GM21786 (cell line): Measurements from ENCODE around the gene LAMA2.

Source experiments
- ATAC-seq: cut with Tn5 transposase; IDR thresholded peaks from one replicate; pipeline ENCODE4 v1.9.1; 2021; ENCODE audit not compliant: unreplicated experiment

Gene LAMA2

GRCh38 chr6:129501740-129502660 lies 619.1 kb downstream of the LAMA2 start:
- ATAC-seq = no peak

- ATAC-seq = no peak
Observed at GRCh38 chr6:129504456-129504855, 621.5 kb downstream of the LAMA2 start.

GRCh38 chr6:129507059-129507807 lies 624.3 kb downstream of the LAMA2 start:
- no peak for ATAC-seq

- no peak for ATAC-seq
Observed at GRCh38 chr6:129507846-129508245, 624.9 kb downstream of the LAMA2 start.

- no peak for ATAC-seq
Observed at GRCh38 chr6:129508477-129509145, 625.7 kb downstream of the LAMA2 start.

- no peak for ATAC-seq
Observed at GRCh38 chr6:129510950-129511349, 628.0 kb downstream of the LAMA2 start.

- no peak for ATAC-seq
Observed at GRCh38 chr6:129513471-129513870, 630.5 kb downstream of the LAMA2 start.

GRCh38 chr6:129515004-129515403 lies 632.1 kb downstream of the LAMA2 start:
- no peak for ATAC-seq

GRCh38 chr6:129516005-129516404 lies 633.1 kb downstream of the LAMA2 start:
- no peak for ATAC-seq

GRCh38 chr6:129516787-129517186 lies 633.8 kb downstream of the LAMA2 start:
- no peak for ATAC-seq

- ATAC-seq = no peak
Observed at GRCh38 chr6:129517288-129517687, 634.4 kb downstream of the LAMA2 start.

GRCh38 chr6:129519750-129520149 lies 636.8 kb downstream of the LAMA2 start:
- no peak for ATAC-seq

- no peak for ATAC-seq
Observed at GRCh38 chr6:129521946-129522345, 639.0 kb downstream of the LAMA2 start.

- no peak for ATAC-seq
Observed at GRCh38 chr6:129523816-129524215, 640.9 kb downstream of the LAMA2 start.

- no peak for ATAC-seq
Observed at GRCh38 chr6:129525055-129525454, 642.1 kb downstream of the LAMA2 start.

GRCh38 chr6:129534926-129535325 lies 652.0 kb downstream of the LAMA2 start:
- ATAC-seq = no peak

- ATAC-seq = no peak
Observed at GRCh38 chr6:129536271-129536670, 653.3 kb downstream of the LAMA2 start.

GRCh38 chr6:129539032-129539431 lies 656.1 kb downstream of the LAMA2 start:
- no peak for ATAC-seq

GRCh38 chr6:129542705-129543104 lies 659.8 kb downstream of the LAMA2 start:
- ATAC-seq = no peak

GRCh38 chr6:129543981-129544380 lies 661.0 kb downstream of the LAMA2 start:
- no peak for ATAC-seq

GRCh38 chr6:129544892-129545612 lies 662.1 kb downstream of the LAMA2 start:
- no peak for ATAC-seq
